NCI-H510A (cell line): ENCODE measurements around the gene FGD6.
"Not testable (repeated sequence)": the region's sequence is repeated elsewhere in the genome, so short reads cannot be mapped to it uniquely, and the experiment has no call there.

Experiments
- DNase-seq: peaks from one replicate; lab custom pipeline; 2025; lab: John Stamatoyannopoulos, UW

The FGD6 gene

DNA sequence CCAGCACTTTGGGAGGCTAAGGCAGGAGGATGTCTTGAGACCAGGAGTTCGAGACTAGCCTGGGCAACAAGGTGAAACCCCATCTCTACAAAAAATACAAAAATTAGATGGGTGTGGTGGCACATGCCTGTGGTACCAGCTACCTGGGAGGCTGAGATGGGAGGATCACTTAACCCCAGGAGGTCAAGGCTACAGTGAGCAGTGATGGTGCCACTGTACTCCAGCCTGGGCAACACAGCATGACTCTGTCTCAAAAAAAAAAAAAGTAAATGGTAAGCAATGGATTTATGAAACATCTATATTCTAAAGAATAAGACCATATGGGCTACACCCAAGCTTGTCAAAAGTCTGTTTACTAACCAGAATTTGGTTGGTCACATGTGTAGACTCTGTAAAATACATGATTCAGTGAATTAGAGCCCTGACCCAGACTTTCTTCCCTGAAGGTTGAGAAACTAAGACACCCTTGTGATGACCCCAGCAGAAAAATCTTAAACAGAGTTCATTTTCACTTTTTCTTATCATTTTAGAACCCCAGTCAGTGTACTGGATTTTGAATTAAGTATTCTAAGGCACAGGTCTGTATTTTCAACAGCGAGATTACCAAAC, 12.1 kb downstream of the FGD6 start:
- DNase-seq = no peak

DNA sequence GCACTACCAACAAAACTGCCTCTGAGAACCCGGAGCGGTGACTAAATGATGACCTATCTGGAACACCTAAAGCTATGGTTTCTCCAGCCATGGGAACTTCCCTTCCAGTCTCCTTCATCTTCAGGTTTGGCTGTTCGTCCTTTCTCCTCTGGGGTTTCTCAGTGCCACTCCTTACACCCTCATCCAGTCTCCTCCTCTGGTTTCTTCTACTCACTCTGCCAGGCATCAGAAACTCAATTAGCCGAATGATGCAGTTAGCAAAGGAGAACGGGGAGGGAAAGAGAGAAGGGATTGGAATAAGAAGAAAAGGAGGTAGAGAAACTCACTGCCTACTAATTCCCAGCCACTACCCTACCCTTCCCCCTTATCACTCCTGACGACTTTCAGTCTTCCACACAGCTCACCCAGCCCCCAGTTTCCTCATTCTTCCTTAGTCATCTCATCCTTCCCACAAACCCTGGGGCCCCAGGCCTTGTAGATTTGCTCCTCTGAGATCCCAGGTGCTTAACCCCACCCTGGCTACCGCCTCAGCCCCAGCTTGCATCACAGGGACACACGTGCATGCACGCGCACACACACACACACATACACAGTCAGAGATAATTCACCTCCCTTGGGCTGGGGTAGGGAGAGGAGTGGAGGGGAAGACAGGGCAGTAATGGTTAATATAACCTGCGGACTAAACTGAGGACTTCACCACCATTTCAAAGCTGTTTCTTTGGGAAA, 13.0 kb downstream of the FGD6 start:
- DNase-seq = no peak

GRCh38 chr12:95203487-95204030, 13.7 kb downstream of the FGD6 start:
- no peak for DNase-seq

DNA sequence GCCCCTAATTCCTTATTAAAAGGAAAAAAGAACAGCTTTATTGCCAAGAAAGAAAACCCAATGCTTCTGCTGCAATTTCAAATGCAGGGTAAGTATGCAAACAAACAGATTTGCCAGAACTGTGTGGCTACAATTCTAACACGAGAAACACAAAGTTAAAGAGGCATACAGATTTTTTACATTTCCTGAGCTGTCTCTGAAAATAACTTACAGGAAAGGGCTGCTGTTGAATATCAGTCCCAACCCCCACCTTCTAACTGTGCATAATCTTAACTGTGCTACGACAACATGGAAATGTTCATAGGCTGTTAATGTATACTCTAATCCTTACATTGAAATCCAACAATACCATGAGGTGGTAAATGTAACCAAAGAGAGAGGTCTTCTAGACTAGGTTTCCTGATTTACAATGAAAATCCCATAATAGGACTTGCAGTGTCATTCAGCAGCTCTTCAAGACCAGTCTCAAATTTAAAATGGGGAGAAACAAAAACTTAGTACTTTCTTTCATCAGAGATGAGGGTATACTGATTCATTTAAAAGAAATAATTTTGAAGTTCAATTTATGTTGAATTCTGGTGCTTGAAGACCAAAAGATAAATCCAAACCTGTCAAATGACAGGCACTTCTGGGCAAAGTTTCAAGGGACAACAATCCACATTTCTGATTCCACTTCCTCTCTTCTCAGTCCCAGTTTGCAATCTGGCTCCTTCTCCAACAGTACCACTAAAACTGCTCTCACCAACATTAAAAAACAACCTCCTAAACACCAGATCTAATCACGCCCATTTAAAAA, 14.4 kb downstream of the FGD6 start:
- no peak for DNase-seq

GRCh38 chr12:95201056-95201670, 16.1 kb downstream of the FGD6 start:
- no peak for DNase-seq

DNA sequence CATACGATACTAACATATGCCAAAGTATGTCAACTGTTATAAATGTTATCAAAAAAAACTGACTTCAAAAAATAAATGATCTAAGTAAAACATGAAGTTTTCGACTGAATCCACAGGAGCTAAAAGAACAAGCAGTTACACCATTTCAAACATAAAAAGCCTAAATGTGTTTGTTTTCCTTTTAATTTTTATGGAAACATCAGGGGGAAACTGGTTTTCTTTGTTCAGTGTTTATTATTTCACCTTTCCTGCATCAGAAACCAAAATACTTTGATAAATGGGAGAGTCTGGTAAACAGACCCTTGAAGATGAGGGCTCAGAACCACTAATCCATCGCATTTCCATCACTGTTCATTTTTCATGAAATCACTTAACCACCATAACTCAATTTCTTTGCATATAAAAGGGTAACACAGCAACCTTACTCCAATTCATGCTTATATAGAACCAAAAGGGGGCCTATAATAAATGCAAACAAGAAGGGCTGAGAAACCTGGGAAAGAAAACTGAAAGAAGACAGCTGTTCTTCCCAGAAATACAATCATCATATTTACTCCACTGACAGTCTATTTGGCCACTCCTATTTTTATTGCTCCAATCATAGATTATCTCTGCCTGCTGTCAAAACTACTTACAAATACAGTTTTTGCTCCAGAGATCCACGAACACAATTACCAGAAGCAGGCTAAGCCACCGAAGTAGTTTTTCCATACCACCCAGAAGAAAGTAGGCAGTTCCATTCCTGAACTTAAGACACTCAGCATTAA, 17.0 kb downstream of the FGD6 start:
- DNase-seq = no peak

DNA sequence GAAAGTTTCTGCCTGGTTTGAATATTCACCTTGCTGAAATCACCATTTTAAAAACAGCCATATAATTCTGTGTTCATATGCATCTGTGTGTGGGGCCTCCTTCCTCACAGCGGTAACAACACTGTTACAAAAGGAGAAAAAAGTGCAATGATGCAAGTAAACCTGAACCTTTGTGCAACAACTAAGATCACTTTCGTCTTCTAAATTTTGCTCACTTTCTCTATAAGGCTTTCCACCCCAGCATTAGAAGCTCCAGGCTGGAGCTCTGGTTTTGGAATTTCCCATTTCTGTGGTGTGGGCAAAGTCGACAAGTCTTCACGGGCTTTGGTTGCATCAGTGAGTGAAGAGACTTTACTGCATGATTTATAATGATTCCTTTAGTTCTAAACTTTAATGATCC, 18.4 kb downstream of the FGD6 start:
- no peak for DNase-seq

DNA sequence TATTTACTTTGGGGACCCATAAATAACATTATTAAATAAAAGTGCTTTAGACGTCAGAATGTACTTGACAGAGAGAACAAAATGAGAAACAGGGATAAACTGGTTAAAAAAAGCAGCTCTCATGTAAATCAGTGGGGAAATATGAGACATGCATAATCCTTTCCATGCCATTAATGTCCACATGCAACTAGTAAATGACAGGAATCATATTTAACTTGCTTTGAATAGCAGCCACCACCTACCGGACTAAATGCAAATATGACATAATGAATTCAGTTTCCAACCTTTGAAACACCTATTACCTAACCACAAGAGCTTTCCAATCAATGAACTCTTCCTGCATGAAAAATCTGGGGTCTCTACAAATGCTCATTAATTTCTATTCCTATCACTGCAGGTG, 19.6 kb downstream of the FGD6 start:
- DNase-seq = no peak

DNA sequence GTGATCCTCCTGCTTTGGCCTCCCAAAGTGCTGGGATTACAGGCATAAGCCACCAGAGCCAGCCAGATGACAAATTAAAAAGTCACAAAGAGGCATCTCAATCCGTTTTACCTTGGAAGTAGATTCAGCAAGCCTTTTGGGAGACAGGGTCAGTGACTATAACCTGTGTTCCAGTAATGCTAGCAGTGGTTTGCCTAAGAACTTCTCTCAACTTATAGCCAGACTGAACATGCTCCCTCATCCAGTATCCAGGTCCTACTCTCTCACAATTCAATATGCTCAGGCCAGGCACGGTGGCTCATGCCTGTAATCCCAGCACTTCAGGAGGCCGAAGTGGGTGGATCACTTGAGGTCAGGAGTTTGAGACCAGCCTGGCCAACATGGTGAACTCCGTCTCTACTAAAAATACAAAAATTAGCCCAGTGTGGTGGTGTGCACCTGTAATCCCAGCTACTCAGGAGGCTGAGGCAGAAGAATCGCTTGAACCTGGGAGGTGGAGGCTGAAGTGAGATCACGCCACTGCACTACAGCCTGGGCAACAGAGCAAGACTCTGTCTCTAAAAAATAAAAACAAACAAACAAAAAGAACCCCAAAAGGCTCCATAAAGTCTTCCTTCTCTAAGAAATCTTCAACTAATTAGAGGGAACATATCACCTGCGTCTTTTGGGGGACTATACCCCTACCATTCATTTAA, 20.2 kb downstream of the FGD6 start:
- DNase-seq = not testable (repeated sequence)

DNA sequence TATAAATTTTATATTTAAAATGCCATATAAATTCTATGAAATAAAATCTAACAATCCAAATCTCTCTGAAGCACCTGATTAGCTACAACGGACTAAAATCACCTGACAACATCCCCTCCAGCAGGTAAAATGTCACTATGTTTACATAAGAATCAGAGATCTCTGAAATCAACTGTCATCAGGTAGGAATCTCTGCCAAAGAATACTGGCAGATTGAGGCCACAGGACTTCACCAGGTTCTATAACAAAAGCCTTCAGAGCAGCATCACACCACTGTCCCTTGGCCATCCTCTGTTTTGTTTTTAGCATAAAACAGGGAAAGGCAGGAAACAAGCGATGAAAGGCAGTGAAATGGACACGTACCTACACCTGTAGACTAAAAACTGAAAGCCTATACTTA, 22.1 kb downstream of the FGD6 start:
- no peak for DNase-seq

- no peak for DNase-seq
These were observed 24.1 kb downstream of the FGD6 start for GRCh38 chr12:95193139-95193538.

- no peak for DNase-seq
These were observed 25.0 kb downstream of the FGD6 start for GRCh38 chr12:95192271-95192670.

- DNase-seq = no peak
These were observed 26.1 kb downstream of the FGD6 start for GRCh38 chr12:95191060-95191696.

GRCh38 chr12:95187865-95188415, 29.3 kb downstream of the FGD6 start:
- no peak for DNase-seq

DNA sequence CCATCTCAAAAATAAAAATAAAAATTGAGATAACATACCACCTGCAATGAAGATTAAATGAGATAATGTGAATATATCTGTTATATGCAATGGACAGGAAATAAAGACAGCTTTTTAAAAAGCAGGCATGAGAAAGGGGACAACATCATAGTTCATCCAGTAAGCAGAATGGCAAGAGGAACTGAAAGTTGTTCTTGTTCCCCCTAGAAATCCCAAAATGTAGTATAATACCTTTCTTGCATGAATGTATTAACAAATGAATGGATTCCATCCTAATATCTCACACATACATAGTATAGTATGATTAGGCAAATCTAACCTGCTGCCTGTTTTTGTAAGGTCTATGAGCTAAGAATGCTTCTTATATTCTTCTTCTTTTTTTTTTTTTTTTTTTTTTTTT, 31.4 kb downstream of the FGD6 start:
- DNase-seq = no peak

DNA sequence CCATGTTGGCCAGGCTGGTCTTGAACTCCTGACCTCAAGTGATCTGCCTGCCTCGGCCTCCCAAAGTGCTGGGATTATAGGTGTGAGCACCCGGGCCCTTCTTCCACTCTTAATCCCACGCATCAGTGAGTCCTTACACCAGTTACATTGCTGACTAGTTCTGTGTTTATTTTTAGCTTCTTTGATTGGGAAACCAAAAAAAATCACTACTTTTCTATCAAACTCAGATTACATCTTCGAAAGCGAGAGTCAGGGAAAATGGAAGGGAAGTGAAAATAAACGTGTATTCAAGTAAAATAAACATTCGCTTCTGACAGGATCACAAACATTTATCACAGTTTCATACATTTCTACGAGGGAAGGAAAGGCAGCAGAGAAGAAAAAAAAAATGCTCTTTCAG, 32.2 kb downstream of the FGD6 start:
- no peak for DNase-seq

- DNase-seq = no peak
These were observed 33.1 kb downstream of the FGD6 start for GRCh38 chr12:95184121-95184520.

DNA sequence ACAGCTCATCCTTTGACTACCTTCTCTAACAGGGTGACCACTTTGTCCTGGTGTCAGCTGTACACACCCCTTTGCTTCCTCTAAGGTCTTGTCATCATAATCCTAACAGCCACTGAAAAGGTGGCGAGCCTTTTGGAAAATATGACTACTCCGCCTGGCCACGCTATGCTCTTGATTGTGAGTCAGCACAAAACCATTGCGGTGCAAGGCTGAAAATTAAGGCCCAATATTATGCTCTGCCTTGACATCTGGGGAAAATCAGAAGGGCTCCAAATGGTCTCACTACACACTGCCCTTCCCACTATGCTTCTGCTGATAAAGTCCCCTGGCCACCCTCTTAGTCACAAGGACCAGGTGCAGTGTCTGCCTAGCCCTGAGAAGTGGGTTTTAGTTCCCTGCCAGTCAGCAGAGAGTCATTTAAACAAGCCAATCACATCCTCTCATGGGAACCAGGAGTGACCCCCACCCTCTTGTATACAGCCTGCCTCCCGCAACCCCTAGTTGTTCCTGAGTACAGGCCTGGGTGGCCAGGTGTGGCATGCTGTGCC, 34.3 kb downstream of the FGD6 start:
- no peak for DNase-seq

DNA sequence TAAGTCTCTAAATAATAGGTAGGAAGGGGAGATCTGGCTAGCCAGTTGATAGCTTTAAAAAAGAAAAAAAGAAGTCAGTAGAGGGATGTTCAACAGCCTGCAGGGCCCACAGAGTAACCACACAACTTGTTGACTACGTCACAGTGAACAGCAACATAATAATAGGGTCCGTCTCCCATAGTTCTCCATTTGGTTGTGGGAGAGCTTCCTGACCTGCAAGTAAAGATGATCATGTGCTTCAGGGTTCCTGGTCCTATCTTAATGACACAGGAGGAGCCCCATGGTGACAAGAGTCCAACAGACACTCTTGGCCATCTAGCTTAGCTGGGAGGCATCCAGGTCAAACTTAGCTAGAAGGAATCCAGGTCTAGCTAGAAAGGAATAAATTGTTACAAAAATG, 36.2 kb downstream of the FGD6 start:
- no peak for DNase-seq

- DNase-seq = no peak
These were observed 38.3 kb downstream of the FGD6 start for GRCh38 chr12:95179011-95179410.
